Amniotic stem cell (primary cell): ENCODE results near the gene TUBB.
"Not testable (repeated sequence)": the region's sequence is repeated elsewhere in the genome, so short reads cannot be mapped to it uniquely, and the experiment has no call there.

Source experiments
- DNase-seq: peaks from one replicate; lab custom pipeline; 2025; lab: John Stamatoyannopoulos, UW

The TUBB gene

GRCh38 chr6:30761791-30762429, 41.8 kb downstream of the TUBB start:
- no peak for DNase-seq

DNA sequence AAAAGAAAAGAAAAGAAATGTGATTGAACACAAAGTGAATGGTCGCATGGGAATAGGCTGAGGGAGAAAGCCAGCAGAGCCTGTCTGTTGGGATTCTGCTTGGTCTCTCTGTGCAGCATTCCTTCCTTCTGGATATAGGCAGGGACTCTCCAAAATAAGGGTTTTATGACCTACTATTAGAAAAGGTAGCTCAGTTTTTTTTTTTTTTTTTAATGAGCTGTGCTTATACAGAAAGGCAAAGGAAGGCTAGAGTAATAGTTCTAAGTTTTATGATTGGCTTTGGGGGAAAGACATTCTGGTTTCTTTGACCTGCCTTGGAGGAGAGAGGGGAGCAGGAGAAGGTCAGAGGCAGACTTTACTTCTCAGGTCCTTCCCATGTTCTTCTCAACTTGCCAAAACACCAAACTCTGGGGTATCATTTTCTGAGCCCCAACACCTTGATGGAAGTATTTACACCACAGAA, 43.0 kb downstream of the TUBB start:
- DNase-seq, result no peak

GRCh38 chr6:30763618-30764489, 43.7 kb downstream of the TUBB start:
- DNase-seq, result no peak

- not testable (repeated sequence) for DNase-seq
Measured at GRCh38 chr6:30764490-30765043, 44.4 kb downstream of the TUBB start.

- DNase-seq, result not testable (repeated sequence)
Measured at GRCh38 chr6:30765495-30765894, 45.3 kb downstream of the TUBB start.

GRCh38 chr6:30766461-30767157, 46.5 kb downstream of the TUBB start:
- DNase-seq, result no peak

DNA sequence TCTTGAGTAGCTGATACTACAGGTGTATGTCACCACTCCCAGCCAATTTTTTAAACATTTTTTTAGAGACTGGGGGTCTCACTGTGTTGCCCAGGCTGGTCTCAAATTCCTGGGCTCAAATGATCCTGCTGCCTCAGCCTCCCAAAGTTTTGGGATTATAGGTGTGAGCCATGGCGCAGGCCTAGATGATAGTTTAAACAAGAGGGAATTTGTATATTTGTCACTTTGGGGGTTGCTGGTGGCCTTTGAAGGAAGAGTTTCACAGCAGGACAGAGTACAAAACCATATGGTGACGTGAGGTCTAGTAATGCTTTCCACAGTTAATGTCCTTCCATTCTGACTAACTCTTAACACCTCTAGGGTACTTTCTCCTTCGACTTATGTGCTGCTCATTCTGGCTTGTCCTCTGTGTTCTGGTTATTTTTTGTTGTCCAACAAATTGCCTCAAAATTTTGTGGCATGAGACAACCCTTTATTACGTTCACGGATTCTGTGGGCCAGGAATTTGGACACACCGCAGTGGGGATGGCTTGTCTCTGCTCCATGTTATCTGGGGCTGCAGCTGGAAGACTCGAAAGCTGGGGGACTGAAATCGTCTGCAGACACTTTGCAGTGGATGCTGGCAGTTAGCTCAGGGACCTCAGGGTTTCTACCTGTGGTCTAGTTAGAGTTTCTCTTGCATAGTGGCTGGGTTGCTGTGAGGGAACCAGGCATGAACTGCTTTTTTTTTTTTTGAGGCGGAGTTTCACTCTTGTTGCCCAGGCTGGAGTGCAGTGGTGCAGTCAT, 47.2 kb downstream of the TUBB start:
- no peak for DNase-seq

GRCh38 chr6:30767944-30768301, 47.8 kb downstream of the TUBB start:
- no peak for DNase-seq

DNA sequence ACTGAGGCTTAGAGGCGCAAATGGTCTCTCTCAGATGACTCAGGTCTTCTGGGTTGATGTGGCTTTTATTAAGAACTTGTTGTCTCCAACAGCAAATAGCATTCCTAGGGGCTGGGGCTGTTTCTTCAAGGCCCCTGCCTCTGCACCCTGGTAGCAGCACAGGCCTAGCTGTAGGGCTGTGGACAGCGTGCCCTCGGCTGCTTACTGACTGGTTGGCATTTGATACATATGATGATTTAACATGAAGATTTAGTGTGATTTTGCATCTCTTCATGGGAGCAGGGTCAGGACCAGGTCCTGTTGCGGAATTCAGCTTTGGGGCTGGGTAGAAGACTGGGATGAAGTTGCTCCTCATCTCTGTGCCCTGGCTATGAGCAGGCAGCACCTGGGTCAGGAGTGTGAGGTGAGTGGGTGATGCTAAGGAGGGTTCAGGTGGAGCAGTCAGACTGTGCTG, 48.5 kb downstream of the TUBB start:
- DNase-seq, result no peak

DNA sequence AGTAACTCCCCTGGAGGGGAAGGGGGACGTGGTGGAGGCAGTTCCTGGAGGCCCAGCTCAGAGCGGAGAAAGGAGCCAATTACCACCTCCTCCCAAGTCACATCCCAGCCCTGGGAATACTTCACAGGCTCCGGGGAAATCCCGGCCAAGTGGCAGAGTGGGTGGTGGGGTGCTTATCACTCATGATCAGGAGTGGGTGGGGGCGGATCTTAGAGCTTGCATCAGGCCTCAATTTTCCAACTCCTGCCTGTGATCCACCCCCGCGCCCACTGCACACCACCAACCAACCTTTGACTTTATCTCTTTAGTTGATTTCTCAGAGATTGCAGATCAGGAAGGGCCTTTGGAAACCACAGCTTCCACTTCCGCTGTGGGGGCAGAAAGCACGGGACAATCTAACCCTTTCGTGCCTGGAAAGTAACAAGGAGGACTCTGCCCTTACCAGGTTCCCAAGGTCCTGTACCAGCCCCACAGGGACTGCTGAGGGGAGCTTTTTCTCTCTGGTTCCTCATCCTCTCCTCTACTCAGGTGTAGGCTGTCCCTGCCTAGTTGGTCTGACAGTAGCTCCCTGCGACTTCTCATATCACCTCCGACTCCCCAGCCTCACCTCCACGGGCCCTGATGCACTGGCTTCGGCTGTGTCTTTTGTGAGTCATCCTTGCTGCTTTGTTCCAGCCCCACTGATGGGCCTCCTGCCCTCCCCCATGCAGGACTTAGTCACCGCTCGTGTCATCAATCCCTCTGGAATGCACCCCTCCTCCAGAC, 49.1 kb downstream of the TUBB start:
- DNase-seq, result peak; percentile 86

DNA sequence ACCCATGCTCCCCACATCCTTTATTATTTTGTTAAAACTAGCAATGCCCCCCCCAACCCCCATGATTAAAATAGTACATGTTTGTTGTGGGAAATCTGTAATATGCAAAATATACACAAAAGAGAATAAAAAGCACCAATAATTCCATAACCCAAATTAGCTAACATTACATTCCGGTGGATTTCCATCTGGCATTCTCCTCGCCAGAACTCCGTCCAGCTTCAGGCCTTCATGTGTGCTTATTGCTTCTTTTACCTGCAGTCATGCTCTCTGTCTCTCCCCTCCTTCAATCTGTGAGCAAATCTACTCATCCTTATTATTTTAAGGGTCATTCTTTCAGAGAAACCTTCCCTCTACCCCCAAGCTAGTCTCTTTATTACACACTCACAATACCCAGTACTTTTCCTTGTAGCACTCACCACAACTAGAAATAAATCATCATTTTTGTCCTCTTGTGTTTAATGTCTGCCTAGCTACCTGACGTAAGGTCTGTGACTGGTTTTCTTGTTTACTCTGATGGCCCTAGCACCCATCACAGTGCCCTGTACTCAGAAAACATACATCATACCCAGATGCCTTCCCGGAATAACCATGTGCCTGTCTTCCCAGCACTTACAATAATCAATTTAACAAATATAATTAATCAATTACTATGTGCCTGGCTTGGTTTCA, 49.8 kb downstream of the TUBB start:
- no peak for DNase-seq

GRCh38 chr6:30770592-30770991, 50.4 kb downstream of the TUBB start:
- no peak for DNase-seq

- DNase-seq, result no peak
Measured at GRCh38 chr6:30774701-30775100, 54.5 kb downstream of the TUBB start.
